HEK293 (cell line): Measurements from ENCODE around the gene LEUTX.

Experiments used
- GFI1B ChIP-seq: fragments of 450-650 bp; formaldehyde crosslinking; IDR thresholded peaks from 2 replicates; pipeline ENCODE4 v1.5.1; 2016; ENCODE audit warnings: missing biosample characterization, missing genetic modification characterization
- HIC1 ChIP-seq: fragments of 450-650 bp; formaldehyde crosslinking; IDR thresholded peaks from 2 replicates; pipeline ENCODE4 v1.5.1; 2016; ENCODE audit warnings: missing biosample characterization, missing genetic modification characterization
- MYNN ChIP-seq: fragments of 450-650 bp; formaldehyde crosslinking; IDR thresholded peaks from 2 replicates; pipeline ENCODE4 v1.5.1; 2016; ENCODE audit warnings: missing biosample characterization, missing genetic modification characterization, borderline replicate concordance
- PATZ1 ChIP-seq: fragments of 450-650 bp; formaldehyde crosslinking; IDR thresholded peaks from 2 replicates; pipeline ENCODE4 v1.5.1; 2016; ENCODE audit warnings: missing biosample characterization, missing genetic modification characterization
- PRDM1 ChIP-seq: fragments of 450-650 bp; formaldehyde crosslinking; IDR thresholded peaks from 2 replicates; pipeline ENCODE4; 2016; ENCODE audit warnings: missing biosample characterization, missing genetic modification characterization
- PRDM2 ChIP-seq: fragments of 450-650 bp; formaldehyde crosslinking; IDR thresholded peaks from 2 replicates; pipeline ENCODE4 v1.5.1; 2016; ENCODE audit warnings: missing biosample characterization, missing genetic modification characterization, borderline replicate concordance
- ZBTB6 ChIP-seq: fragments of 450-650 bp; formaldehyde crosslinking; IDR thresholded peaks from 2 replicates; pipeline ENCODE4 v1.5.1; 2017; ENCODE audit warnings: missing biosample characterization, missing genetic modification characterization
- ZFP37 ChIP-seq: fragments of 450-650 bp; formaldehyde crosslinking; IDR thresholded peaks from 2 replicates; pipeline ENCODE4 v1.5.1; 2016; ENCODE audit warnings: missing biosample characterization, missing genetic modification characterization
- ZIC2 ChIP-seq: fragments of 450-650 bp; formaldehyde crosslinking; IDR thresholded peaks from 2 replicates; pipeline ENCODE4 v1.5.1; 2016; ENCODE audit warnings: missing biosample characterization, missing genetic modification characterization
- ZNF114 ChIP-seq: fragments of 450-650 bp; formaldehyde crosslinking; IDR thresholded peaks from 2 replicates; pipeline ENCODE4 v1.5.0; 2017; ENCODE audit warnings: missing biosample characterization, missing genetic modification characterization
- ZNF518A ChIP-seq: fragments of 450-650 bp; formaldehyde crosslinking; conservative IDR thresholded peaks from 2 replicates; pipeline ENCODE4 v1.5.1; 2016; ENCODE audit warnings: low read depth, missing biosample characterization, missing genetic modification characterization
- ZNF530 ChIP-seq: fragments of 450-650 bp; formaldehyde crosslinking; IDR thresholded peaks from 2 replicates; pipeline ENCODE4 v1.5.1; 2016; ENCODE audit warnings: low read depth, missing biosample characterization, missing genetic modification characterization
- ZNF560 ChIP-seq: fragments of 450-650 bp; formaldehyde crosslinking; IDR thresholded peaks from 2 replicates; pipeline ENCODE4 v1.5.1; 2017; ENCODE audit warnings: missing biosample characterization, missing genetic modification characterization, borderline replicate concordance
- ZNF639 ChIP-seq: fragments of 450-650 bp; formaldehyde crosslinking; IDR thresholded peaks from 2 replicates; pipeline ENCODE4 v1.5.1; 2016; ENCODE audit warnings: missing biosample characterization, missing genetic modification characterization
- ZNF76 ChIP-seq: fragments of 450-650 bp; formaldehyde crosslinking; IDR thresholded peaks from 2 replicates; pipeline ENCODE4; 2016; ENCODE audit warnings: low read depth, missing biosample characterization, missing genetic modification characterization, borderline replicate concordance
- ZNF777 ChIP-seq: fragments of 450-650 bp; formaldehyde crosslinking; IDR thresholded peaks from 2 replicates; pipeline ENCODE4 v1.5.1; 2017; ENCODE audit warnings: missing biosample characterization, missing genetic modification characterization, borderline replicate concordance
- ZSCAN30 ChIP-seq: fragments of 450-650 bp; IDR thresholded peaks from 2 replicates; pipeline ENCODE4 v1.5.1; 2018; ENCODE audit warnings: missing biosample characterization, mild to moderate bottlenecking, missing genetic modification characterization, moderate library complexity
- ZSCAN4 ChIP-seq: fragments of 450-650 bp; formaldehyde crosslinking; IDR thresholded peaks from 2 replicates; pipeline ENCODE4 v1.5.1; 2017; ENCODE audit warnings: missing biosample characterization, missing genetic modification characterization

Gene LEUTX

GRCh38 chr19:39833464-39834286 lies 55.0 kb downstream of the LEUTX start, which contains the start of gene DYRK1B (continued):
- TF ChIP-seq ZSCAN30: peak; percentile 95
- peak; percentile 49; the same call in 1 of the 2 replicates for TF ChIP-seq GFI1B (tag by site-specific recombination)
- TF ChIP-seq ZNF114 (tag by site-specific recombination): no peak
- TF ChIP-seq MYNN (tag by site-specific recombination): peak; percentile 9; the same call in 1 of the 2 replicates
- TF ChIP-seq ZFP37 (tag by site-specific recombination): no peak; the same call in none of the 2 replicates
- TF ChIP-seq ZBTB6 (tag by site-specific recombination): peak; percentile 35; the same call in 1 of the 2 replicates
- TF ChIP-seq PRDM1 (tag by site-specific recombination): no peak
- TF ChIP-seq ZIC2 (tag by site-specific recombination): peak; percentile 99
- peak; percentile 100 for TF ChIP-seq PATZ1
- TF ChIP-seq ZNF76: peak; percentile 95
- TF ChIP-seq ZNF639 (tag by site-specific recombination): peak; percentile 80
- no peak; the same call in 1 of the 2 replicates for TF ChIP-seq PRDM2 (tag by site-specific recombination)
- TF ChIP-seq ZNF518A (tag by site-specific recombination): peak; percentile 20; the same call in 1 of the 2 replicates
- TF ChIP-seq HIC1 (tag by site-specific recombination): peak; percentile 95
- TF ChIP-seq ZNF560 (tag by site-specific recombination): no peak
- TF ChIP-seq ZNF777 (tag by site-specific recombination): 0 out of 2 replicates have a peak, but pooled peaks have one; percentile 12
- no peak for TF ChIP-seq ZNF530 (tag by site-specific recombination)
- peak; percentile 46 for TF ChIP-seq ZSCAN4 (tag by site-specific recombination)
